Dendritic cell treated with granulocyte-macrophage colony-stimulating factor and Interleukin-4, amounts not matched to agents 40 ng/mL and 50 ng/mL, for 4 days (primary cell): ENCODE results near the gene PBRM1.

Experiments used
- H3K27ac Mint-ChIP-seq: one replicate; pipeline ENCODE4 v1.8.0; 2022; ENCODE audit warnings: mild to moderate bottlenecking, mixed read lengths
- H3K27me3 Mint-ChIP-seq: one replicate; pipeline ENCODE4 v1.8.0; 2022; ENCODE audit warnings: mild to moderate bottlenecking, mixed read lengths
- H3K36me3 Mint-ChIP-seq: one replicate; pipeline ENCODE4 v1.8.0; 2022; ENCODE audit warnings: low read depth, mixed read lengths
- H3K4me1 Mint-ChIP-seq: one replicate; pipeline ENCODE4 v1.8.0; 2022; ENCODE audit warnings: low read depth, mixed read lengths
- H3K4me3 Mint-ChIP-seq: one replicate; pipeline ENCODE4 v1.8.0; 2022; ENCODE audit warnings: mild to moderate bottlenecking, moderate library complexity, mixed read lengths
- H3K9me3 Mint-ChIP-seq: one replicate; pipeline ENCODE4 v1.8.0; 2022; ENCODE audit warnings: mixed read lengths
- intact Hi-C: fragments of 100-400 bp; cut with micrococcal nuclease; formaldehyde crosslinking; loops from one replicate; pipeline ENCODE4 v1.15.0; 2022

The PBRM1 gene

DNA sequence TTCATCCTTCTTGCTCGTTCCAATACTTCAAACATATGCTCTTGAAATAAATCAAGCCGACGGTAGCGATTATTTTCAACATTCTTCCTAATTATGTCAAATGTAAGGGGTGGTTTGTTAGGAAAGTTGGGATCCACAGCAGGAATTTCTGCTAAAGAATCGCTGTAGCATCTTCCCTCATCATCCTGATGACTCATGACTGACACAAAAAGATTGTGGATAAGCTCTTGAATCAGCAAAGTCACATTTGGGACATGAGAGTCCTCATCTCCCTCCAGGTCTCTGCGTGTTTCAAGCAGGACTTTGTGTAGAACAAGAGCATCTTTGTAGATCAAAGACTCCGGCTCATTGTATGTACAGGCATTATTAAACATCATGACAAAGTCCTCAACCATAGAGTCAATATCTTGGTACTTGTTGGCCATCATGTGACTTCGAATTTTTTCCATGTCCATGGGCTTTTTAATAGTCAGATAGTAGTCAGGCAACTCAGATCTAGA, 76.3 kb downstream of the PBRM1 start:
- peaks cover 90% of the 10 kb centered on the region for H3K36me3 Mint-ChIP-seq
- H3K27me3 Mint-ChIP-seq = no peaks in the 10 kb centered on the region
- H3K9me3 Mint-ChIP-seq = no peaks in the 10 kb centered on the region
- no peak overlapping the region for H3K27ac Mint-ChIP-seq
- intact Hi-C loops = no loop called here
- H3K4me1 Mint-ChIP-seq = peaks cover 6% of the 10 kb centered on the region
- no peak overlapping the region for H3K4me3 Mint-ChIP-seq

- Mint-ChIP-seq H3K36me3 (peaks cover 90% of the 10 kb centered on the region), H3K4me1 (peaks cover 6% of the 10 kb centered on the region), H3K4me3 (no peak overlapping the region), H3K27ac (no peak overlapping the region), H3K9me3 (peaks cover 2% of the 10 kb centered on the region), H3K27me3 (no peaks in the 10 kb centered on the region)
- intact Hi-C loops = no loop called here
Measured at GRCh38 chr3:52608337-52608736, 77.4 kb downstream of the PBRM1 start.

DNA sequence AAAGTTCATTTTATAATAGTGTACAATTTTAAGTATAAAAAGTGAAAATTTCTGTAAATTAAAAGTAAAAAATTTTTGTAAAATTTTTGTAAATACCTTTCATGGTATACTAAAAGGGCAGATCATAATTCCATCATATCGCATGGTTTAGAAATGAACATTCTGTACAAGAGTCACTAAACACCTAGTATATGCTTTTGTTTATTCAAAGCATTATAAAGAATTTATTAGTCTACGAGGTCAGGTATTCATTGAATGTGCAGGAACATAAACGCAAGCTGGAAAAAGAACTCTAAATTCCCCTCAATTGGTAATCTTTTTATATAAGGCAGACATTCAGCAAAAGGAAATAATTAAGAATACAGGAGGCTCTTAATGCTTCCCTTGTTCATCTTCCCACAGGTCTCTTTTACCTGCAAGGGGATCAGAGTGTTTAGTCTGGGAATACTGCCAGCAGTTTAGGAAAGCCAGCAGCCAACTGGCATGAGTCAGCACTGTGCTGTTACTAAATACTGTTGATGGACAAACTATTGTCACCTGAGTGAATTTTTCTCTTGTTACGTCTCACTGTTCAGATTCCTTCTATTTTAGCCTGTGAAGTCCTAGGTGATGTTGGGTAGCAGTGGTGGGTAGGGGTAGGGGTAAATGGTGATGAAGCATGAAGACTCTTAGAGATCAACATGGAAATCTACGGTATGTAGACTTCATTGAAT, 79.2 kb downstream of the PBRM1 start:
- Mint-ChIP-seq H3K27me3 (no peaks in the 10 kb centered on the region), H3K4me1 (peaks cover 6% of the 10 kb centered on the region), H3K4me3 (no peak overlapping the region), H3K9me3 (peaks cover 19% of the 10 kb centered on the region), H3K36me3 (peaks cover 90% of the 10 kb centered on the region), H3K27ac (no peak overlapping the region)
- intact Hi-C loops = no loop called here

DNA sequence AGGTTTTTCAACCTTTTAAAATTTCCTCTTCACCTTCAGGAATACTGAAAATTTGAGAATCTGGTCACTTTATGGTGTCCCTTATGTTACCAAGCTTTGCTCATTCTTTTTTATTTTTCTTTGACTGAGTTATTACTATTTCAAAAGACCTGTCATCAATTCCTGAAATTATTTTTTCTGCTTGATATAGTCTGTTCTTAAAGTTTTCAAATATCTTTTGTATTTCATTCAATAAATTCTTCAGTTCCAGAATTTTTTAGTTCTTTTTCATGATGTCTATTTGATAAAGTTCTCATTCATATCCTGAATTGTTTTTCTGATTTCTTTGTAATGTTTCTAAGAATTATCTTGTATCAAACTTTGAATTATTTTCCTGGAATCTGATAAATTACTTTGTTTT, 85.5 kb downstream of the PBRM1 start:
- intact Hi-C loops = no loop called here
- Mint-ChIP-seq H3K27me3 (no peaks in the 10 kb centered on the region), H3K27ac (no peak overlapping the region), H3K4me1 (no peaks in the 10 kb centered on the region), H3K36me3 (peaks cover 98% of the 10 kb centered on the region), H3K9me3 (peaks cover 30% of the 10 kb centered on the region), H3K4me3 (no peak overlapping the region)

DNA sequence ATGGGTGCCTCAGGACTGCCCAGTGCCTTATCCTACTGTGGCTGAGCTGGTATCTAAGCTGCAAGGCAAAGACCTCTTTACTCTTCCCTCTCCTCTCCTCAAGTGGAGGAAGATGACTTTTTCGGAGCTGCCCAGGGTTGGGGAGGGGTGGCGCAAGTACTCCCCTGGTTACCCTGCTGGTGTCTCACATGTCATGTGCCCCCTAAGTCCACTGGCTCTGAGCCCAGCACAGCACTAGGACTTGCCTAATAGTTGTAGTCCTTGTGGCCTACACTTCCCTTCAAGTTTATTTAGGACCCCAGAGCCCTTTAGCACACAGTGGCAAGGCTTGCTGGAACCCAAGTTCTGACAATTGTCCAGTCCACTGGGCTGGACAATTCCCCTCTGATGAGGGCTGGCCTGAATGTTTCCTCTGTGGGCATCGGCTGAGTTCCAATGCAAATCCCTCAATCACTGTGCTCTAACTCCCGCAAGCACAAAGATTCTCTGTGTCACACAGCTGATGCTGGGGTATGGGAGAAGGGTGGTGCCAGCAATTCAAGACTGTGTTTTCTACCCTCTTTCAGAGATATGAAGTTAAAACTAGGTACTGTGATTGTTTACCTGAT, 89.0 kb downstream of the PBRM1 start:
- Mint-ChIP-seq H3K4me1 (no peaks in the 10 kb centered on the region), H3K9me3 (peaks cover 13% of the 10 kb centered on the region), H3K4me3 (no peak overlapping the region), H3K27ac (no peak overlapping the region), H3K36me3 (peaks cover 96% of the 10 kb centered on the region), H3K27me3 (no peaks in the 10 kb centered on the region)
- intact Hi-C loops = no loop called here

DNA sequence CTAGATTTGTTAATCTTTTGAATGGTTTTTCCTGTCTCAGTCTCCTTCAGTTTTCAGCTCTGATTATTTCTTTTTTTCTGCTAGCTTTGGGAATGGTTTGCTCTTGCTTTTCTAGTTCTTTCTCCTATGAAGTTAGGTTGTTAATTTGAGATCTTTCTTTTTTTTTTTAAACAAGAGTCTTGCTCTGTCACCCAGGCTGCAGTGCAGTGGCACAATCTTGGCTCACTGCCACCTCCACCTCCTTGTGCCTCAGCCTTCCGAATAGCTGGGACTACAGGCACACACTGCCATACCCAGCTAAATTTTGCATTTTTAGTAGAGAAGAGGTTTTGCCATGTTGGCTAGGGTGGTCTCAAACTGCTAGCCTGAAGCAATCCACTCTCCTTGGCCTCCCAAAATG, 92.6 kb downstream of the PBRM1 start:
- no peak overlapping the region for H3K27ac Mint-ChIP-seq
- no peaks in the 10 kb centered on the region for H3K4me1 Mint-ChIP-seq
- intact Hi-C loops = no loop called here
- H3K27me3 Mint-ChIP-seq = no peaks in the 10 kb centered on the region
- H3K9me3 Mint-ChIP-seq = no peaks in the 10 kb centered on the region
- H3K36me3 Mint-ChIP-seq = peaks cover 84% of the 10 kb centered on the region
- H3K4me3 Mint-ChIP-seq = no peak overlapping the region

DNA sequence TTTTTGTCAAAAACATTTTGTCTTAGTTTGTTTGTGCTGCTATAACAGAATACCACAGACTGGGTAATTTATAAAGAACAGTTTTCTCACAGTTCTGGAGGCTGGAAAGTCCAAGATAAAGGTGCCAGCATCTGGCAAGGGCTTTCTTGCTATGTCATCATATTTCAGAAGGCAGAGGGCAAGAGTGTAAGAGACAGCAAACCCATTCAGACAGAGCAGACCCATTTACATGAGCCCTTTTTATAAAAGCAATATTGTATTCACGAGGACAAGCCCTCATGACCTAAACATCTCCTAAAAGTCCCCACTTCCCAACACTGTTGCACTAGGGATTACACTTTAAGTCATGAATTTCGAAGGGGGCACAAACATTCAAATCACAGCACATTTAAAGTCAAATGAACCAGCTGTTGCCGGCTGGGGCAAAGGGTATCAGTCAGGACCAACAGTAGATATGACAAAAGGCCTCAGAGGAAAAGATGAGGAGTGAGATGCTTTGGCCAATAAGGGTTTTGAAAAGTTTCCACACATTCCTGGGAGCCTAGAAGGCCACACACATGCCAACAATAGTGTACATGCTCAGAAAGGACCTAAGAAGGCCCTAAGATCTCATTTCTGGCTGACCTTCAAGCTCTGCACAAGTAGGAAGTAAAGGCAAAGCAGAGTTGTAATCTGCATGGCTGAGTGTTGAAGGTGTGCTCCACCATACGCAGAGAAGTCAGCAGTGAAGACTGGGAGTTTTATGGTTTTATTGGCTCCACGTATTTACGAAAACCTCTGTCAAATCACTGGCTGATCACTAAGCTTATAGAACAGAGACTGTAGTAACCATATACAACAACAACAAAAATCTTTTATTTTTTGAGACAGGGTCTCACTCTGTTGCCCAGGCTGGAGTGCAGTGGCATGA, 111.4 kb downstream of the PBRM1 start:
- no peaks in the 10 kb centered on the region for H3K4me1 Mint-ChIP-seq
- no peaks in the 10 kb centered on the region for H3K27me3 Mint-ChIP-seq
- no peak overlapping the region for H3K27ac Mint-ChIP-seq
- H3K36me3 Mint-ChIP-seq = peaks cover 95% of the 10 kb centered on the region
- no peak overlapping the region for H3K4me3 Mint-ChIP-seq
- intact Hi-C loops = loop anchor here (5.0 kb wide), 1 partner anchor 53 kb away; no protein-coding TSS in a partner anchor
- no peaks in the 10 kb centered on the region for H3K9me3 Mint-ChIP-seq

DNA sequence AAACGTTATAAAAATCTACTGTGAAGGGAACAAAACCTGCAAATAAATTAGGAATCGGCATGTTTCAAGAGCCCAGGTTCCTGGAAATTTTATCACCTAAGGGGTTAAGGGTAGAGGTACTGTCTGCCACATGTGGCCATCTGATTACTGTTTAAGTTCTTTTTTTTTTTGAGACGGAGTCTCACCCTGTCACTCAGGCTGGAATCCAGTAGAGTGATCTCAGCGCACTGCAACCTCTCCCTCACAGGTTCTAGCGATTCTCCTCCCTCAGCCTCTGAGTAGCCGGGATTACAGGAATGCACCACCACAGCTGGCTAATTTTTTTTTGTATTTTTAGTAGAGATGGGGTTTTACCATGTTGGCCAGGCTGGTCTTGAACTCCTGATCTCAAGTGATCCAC, 113.5 kb downstream of the PBRM1 start:
- Mint-ChIP-seq H3K27ac (no peak overlapping the region), H3K9me3 (no peaks in the 10 kb centered on the region), H3K27me3 (no peaks in the 10 kb centered on the region), H3K4me3 (no peak overlapping the region), H3K4me1 (no peaks in the 10 kb centered on the region), H3K36me3 (peaks cover 95% of the 10 kb centered on the region)
- intact Hi-C loops = loop anchor here (5.0 kb wide), 1 partner anchor 55 kb away; no protein-coding TSS in a partner anchor

DNA sequence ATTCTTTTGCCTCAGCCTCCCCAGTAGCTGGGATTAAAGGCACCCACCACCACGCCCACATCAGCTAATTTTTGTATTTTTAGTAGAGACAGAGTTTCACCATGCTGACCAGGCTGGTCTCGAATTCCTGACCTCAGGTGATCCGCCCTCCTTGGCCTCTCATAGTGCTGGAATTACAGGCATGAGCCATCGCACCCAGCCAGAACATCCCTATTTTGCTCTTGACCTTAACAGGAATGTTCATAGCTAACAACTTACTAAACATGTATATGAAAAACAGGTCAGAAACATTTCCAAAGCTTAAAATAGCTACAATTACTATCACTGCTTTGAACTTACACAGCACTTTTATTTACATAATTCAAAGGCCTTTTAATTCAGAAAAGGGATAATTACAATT, 115.6 kb downstream of the PBRM1 start:
- Mint-ChIP-seq H3K4me3 (no peak overlapping the region), H3K27ac (no peak overlapping the region), H3K27me3 (no peaks in the 10 kb centered on the region), H3K4me1 (no peaks in the 10 kb centered on the region), H3K36me3 (peaks cover 92% of the 10 kb centered on the region), H3K9me3 (no peaks in the 10 kb centered on the region)
- intact Hi-C loops = loop anchor here (5.0 kb wide), 1 partner anchor 57 kb away; no protein-coding TSS in a partner anchor

DNA sequence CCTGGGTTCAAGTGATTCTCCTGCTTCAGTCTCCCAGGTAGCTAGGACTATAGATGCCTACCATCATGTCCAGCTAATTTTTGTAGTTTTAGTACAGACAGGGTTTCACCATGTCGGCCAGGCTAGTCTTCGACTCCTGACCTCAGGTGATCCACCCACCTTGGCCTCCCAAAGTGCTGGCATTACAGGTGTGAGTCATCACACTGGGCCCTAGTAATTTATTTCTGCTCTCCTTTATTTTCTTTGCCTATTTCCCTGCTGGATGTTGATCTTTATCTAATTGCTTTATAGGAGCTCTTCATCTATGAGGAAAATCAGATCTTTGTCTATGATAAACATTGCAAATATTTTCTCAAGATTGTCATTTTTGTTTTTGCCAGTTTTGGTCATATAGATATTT, 117.6 kb downstream of the PBRM1 start:
- intact Hi-C loops = no loop called here
- no peak overlapping the region for H3K27ac Mint-ChIP-seq
- H3K9me3 Mint-ChIP-seq = no peaks in the 10 kb centered on the region
- H3K4me1 Mint-ChIP-seq = no peaks in the 10 kb centered on the region
- peaks cover 93% of the 10 kb centered on the region for H3K36me3 Mint-ChIP-seq
- no peaks in the 10 kb centered on the region for H3K27me3 Mint-ChIP-seq
- H3K4me3 Mint-ChIP-seq = no peak overlapping the region

DNA sequence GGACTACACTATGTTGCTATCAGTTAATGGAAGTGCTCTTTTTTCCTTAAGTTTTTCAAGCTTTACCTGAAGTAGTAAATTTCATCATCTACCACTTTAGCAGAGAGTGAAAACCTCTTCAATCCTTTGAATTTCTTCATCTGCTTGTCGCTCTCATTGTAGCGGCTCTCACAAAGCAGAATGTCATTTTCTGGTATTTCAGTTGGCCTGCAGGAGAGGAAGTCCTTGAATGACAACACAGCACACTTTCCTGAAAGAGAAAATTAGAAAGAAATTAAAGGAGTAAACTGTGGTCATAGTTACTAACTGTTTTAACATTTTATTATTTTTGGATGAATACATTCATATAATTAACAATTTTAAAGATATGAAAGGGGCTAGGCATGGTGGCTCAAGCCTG, 121.7 kb downstream of the PBRM1 start:
- Mint-ChIP-seq H3K27me3 (no peaks in the 10 kb centered on the region), H3K36me3 (peaks cover 97% of the 10 kb centered on the region), H3K4me1 (no peaks in the 10 kb centered on the region), H3K4me3 (no peak overlapping the region), H3K27ac (no peak overlapping the region), H3K9me3 (no peaks in the 10 kb centered on the region)
- intact Hi-C loops = loop anchor here (5.0 kb wide), 1 partner anchor 83 kb away; no protein-coding TSS in a partner anchor

GRCh38 chr3:52561028-52561747, 124.5 kb downstream of the PBRM1 start:
- peaks cover 95% of the 10 kb centered on the region for H3K36me3 Mint-ChIP-seq
- no peaks in the 10 kb centered on the region for H3K4me1 Mint-ChIP-seq
- intact Hi-C loops = loop anchor here (5.0 kb wide), 1 partner anchor 86 kb away; no protein-coding TSS in a partner anchor
- H3K27ac Mint-ChIP-seq = no peak overlapping the region
- H3K4me3 Mint-ChIP-seq = no peak overlapping the region
- no peaks in the 10 kb centered on the region for H3K27me3 Mint-ChIP-seq
- no peaks in the 10 kb centered on the region for H3K9me3 Mint-ChIP-seq

- Mint-ChIP-seq H3K27ac (no peak overlapping the region), H3K36me3 (peaks cover 88% of the 10 kb centered on the region), H3K9me3 (no peaks in the 10 kb centered on the region), H3K27me3 (no peaks in the 10 kb centered on the region), H3K4me3 (no peak overlapping the region), H3K4me1 (no peaks in the 10 kb centered on the region)
- intact Hi-C loops = no loop called here
Measured at GRCh38 chr3:52558436-52558835, 127.3 kb downstream of the PBRM1 start.
